KOPT-K1 (cell line): ENCODE results near the gene FIGNL1.

Source experiments
- H3K27ac ChIP-seq: fragments of 200-600 bp; sonication (generic); 2 replicates; pipeline ENCODE4 v1.5.1; 2016; ENCODE audit warnings: antibody characterized with exemption, mild to moderate bottlenecking, low read depth, low read length; ENCODE audit not compliant: poor library complexity, severe bottlenecking
- H3K36me3 ChIP-seq: fragments of 200-600 bp; sonication (generic); 2 replicates; pipeline ENCODE4 v1.5.1; 2017; ENCODE audit warnings: antibody characterized with exemption, mild to moderate bottlenecking, low read length, moderate library complexity; ENCODE audit not compliant: insufficient read depth
- H3K9me3 ChIP-seq: fragments of 200-600 bp; sonication (generic); 2 replicates; pipeline ENCODE4 v1.5.1; 2017; ENCODE audit warnings: antibody characterized with exemption, low read length, mild to moderate bottlenecking; ENCODE audit not compliant: insufficient read depth, poor library complexity, severe bottlenecking

The FIGNL1 gene

DNA sequence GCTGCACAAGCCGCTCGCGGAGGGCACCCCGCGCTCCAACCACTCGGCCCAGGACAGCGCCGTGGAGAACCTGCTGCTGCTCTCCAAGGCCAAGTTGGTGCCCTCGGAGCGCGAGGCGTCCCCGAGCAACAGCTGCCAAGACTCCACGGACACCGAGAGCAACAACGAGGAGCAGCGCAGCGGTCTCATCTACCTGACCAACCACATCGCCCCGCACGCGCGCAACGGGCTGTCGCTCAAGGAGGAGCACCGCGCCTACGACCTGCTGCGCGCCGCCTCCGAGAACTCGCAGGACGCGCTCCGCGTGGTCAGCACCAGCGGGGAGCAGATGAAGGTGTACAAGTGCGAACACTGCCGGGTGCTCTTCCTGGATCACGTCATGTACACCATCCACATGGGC, 50.0 kb downstream of the FIGNL1 start:
- H3K9me3 ChIP-seq: no peaks in the 10 kb centered on the region
- peaks cover 97% of the 10 kb centered on the region for H3K36me3 ChIP-seq
- H3K27ac ChIP-seq: no peak overlapping the region

DNA sequence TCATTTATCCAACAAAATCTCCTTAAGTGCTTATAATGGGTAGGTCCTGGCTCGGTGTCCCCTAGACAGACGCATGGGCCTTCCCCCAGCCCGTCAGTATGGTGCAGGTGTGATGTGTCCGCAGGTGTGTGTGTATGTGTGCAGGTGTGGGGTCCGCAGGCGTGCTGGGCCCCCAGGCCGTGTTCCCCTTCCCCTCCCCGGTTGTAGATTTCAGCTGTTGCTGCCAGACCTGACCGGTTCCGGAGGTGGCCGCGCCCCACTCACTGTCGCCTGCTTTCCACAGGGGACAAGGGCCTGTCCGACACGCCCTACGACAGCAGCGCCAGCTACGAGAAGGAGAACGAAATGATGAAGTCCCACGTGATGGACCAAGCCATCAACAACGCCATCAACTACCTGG, 50.5 kb downstream of the FIGNL1 start:
- H3K27ac ChIP-seq: no peak overlapping the region
- peaks cover 97% of the 10 kb centered on the region for H3K36me3 ChIP-seq
- no peaks in the 10 kb centered on the region for H3K9me3 ChIP-seq

DNA sequence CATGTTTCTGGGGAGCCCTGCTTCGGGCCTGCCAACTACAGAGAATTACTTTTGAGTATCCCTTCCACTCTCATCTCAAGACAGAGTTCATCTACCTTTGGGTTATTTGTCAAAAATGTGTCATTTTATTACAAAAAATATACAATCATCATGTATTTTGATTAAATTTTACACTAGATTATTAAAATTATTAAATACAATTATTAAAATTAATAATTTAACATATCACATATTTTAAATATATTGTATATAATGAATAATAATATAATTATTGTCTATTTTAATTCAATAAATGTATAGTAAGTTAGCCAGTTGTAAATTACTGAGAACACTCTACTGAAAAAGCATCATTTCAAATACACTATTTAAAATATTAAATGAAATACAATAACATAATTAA, 50.9 kb downstream of the FIGNL1 start:
- Histone ChIP-seq H3K27ac (no peak overlapping the region), H3K9me3 (no peaks in the 10 kb centered on the region), H3K36me3 (peaks cover 97% of the 10 kb centered on the region)

DNA sequence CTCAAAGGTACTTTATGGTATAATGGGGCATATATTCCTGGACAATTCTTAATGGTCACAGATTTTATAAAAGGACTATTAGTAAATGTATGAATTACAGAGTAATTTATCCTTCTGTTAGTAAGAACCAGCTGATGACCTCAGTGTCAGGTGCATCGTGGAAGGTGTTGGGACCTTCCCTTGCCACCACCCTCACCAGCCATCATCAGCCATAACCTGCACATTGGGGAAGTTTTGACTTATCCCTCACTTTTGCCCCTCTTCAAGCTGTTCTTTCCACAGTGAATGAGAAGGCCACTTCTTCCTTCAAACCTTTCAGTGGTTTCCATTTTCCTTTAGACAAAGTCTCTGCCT, 52.2 kb downstream of the FIGNL1 start:
- H3K9me3 ChIP-seq: no peaks in the 10 kb centered on the region
- H3K36me3 ChIP-seq: peaks cover 97% of the 10 kb centered on the region
- no peak overlapping the region for H3K27ac ChIP-seq

DNA sequence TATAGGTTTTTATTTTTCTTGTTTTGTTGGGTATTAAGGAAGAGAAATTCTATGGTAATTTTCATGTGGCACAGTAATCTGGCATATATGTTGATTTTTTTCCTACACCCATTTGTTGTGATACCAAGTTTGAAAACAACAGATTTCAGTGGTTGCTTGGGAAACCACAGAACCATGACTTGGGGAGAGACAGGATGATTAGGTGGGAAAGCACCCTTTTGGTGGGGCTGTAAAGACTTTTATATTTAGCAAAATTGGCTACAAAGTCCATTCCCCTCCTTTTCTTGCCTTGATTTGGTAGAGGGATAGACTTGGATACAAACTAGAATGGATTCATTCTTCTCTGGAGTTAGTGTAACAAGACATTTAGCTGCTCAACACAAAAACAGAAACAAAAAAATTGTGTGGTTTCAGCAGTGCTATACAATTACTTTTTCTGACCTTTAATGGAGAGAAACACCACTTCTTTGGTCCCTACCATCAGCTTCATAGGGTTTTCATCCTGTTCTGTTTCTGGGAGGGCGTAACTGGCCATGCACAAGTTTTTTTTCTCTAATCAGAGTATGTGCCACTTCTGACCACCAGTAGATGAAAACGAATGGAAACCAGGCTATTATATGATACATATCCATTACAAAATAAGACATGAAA, 52.7 kb downstream of the FIGNL1 start:
- peaks cover 97% of the 10 kb centered on the region for H3K36me3 ChIP-seq
- H3K9me3 ChIP-seq: no peaks in the 10 kb centered on the region
- H3K27ac ChIP-seq: no peak overlapping the region

DNA sequence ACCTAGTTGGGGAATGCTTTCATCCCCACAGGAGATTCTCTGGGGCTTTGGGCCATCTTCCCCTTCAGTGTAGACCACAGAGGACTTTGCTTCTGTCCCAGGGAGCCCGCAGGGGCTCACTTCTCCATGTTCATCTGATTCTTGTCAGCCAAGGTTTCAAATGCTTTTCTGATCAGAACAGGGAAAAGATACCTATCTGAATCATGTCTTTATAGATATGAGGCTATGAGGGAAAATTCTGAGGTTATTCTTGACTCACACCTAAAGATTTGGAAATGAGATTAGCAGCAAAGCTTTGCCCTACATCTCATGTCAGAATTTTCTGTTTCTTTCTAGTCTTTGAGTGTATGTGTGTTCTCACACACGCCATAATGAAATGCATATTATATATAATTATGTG, 53.3 kb downstream of the FIGNL1 start:
- Histone ChIP-seq H3K36me3 (peaks cover 97% of the 10 kb centered on the region), H3K27ac (no peak overlapping the region)

DNA sequence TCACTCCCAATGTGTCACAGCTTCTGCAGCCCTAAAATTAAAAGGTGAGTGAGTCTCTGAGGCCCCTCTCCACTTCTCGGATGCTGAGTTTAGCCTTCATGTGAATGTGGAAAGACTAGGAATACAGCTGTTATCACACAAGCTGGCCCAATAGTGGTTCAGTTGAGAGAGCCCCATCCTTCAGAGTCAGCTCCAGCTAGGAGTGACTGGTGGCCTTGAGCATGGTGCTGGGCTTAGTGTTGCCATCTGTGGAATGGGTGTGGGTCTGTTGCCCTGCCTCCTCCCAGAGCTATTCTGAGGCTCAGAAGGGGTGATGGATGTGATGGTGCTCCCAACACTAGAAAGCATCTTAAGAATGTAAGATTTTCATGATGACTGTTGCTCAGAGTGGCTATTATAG, 55.8 kb downstream of the FIGNL1 start:
- no peaks in the 10 kb centered on the region for H3K9me3 ChIP-seq
- H3K36me3 ChIP-seq: peaks cover 97% of the 10 kb centered on the region
- no peak overlapping the region for H3K27ac ChIP-seq

More for the DNA sequence above, 53.3 kb downstream of the FIGNL1 start:
- no peaks in the 10 kb centered on the region for H3K9me3 ChIP-seq
